GF-D8 (cell line): Measurements from ENCODE around the gene CHST7.

ENCODE experiments used
- DNase-seq: peaks from one replicate; lab custom pipeline; 2025; lab: John Stamatoyannopoulos, UW

Gene CHST7

GRCh38 chrX:46607916-46608315 is 34.4 kb downstream of the CHST7 start:
- no peak for DNase-seq

GRCh38 chrX:46610070-46610658 is 36.6 kb downstream of the CHST7 start:
- no peak for DNase-seq

- no peak for DNase-seq
Observed at GRCh38 chrX:46611658-46612362, 38.2 kb downstream of the CHST7 start.

- no peak for DNase-seq
Observed at GRCh38 chrX:46617906-46618305, 44.3 kb downstream of the CHST7 start.

- DNase-seq = no peak
Observed at GRCh38 chrX:46618947-46619346, 45.4 kb downstream of the CHST7 start.

- DNase-seq = no peak
Observed at GRCh38 chrX:46620505-46620904, 46.9 kb downstream of the CHST7 start.

GRCh38 chrX:46621572-46621971 is 48.0 kb downstream of the CHST7 start:
- DNase-seq = no peak

- no peak for DNase-seq
Observed at GRCh38 chrX:46624090-46624786, 50.7 kb downstream of the CHST7 start.

GRCh38 chrX:46626566-46626965 is 53.0 kb downstream of the CHST7 start:
- peak; percentile 70 for DNase-seq

GRCh38 chrX:46627062-46627461 is 53.5 kb downstream of the CHST7 start:
- no peak for DNase-seq

- DNase-seq = no peak
Observed at GRCh38 chrX:46627711-46628419, 54.3 kb downstream of the CHST7 start.

GRCh38 chrX:46628460-46629371 is 55.2 kb downstream of the CHST7 start:
- DNase-seq = no peak

- DNase-seq = no peak
Observed at GRCh38 chrX:46630141-46630540, 56.6 kb downstream of the CHST7 start.

- DNase-seq = no peak
Observed at GRCh38 chrX:46634577-46634976, 61.0 kb downstream of the CHST7 start.

- DNase-seq = no peak
Observed at GRCh38 chrX:46635186-46635585, 61.6 kb downstream of the CHST7 start.

- DNase-seq = no peak
Observed at GRCh38 chrX:46636223-46636622, 62.7 kb downstream of the CHST7 start.

GRCh38 chrX:46637938-46638337 is 64.4 kb downstream of the CHST7 start:
- no peak for DNase-seq

- no peak for DNase-seq
Observed at GRCh38 chrX:46642145-46642544, 68.6 kb downstream of the CHST7 start.

GRCh38 chrX:46643636-46644035 is 70.1 kb downstream of the CHST7 start:
- DNase-seq = no peak

- no peak for DNase-seq
Observed at GRCh38 chrX:46645614-46646013, 72.0 kb downstream of the CHST7 start.

- DNase-seq = no peak
Observed at GRCh38 chrX:46647251-46647650, 73.7 kb downstream of the CHST7 start.
